ENCODE measurements around the gene C1orf35.

Gene C1orf35

GRCh38 chr1:228093050-228093906 is 9.8 kb downstream of the C1orf35 start:
- no peak for DNase-seq

- no peak for DNase-seq
Observed at GRCh38 chr1:228092342-228093049, 10.6 kb downstream of the C1orf35 start.

- no peak for DNase-seq
Observed at GRCh38 chr1:228091084-228091483, 12.0 kb downstream of the C1orf35 start.

- DNase-seq = no peak
Observed at GRCh38 chr1:228090613-228091081, 12.5 kb downstream of the C1orf35 start.

- DNase-seq = no peak
Observed at GRCh38 chr1:228089519-228090380, 13.4 kb downstream of the C1orf35 start.

- no peak for DNase-seq
Observed at GRCh38 chr1:228088586-228089498, 14.3 kb downstream of the C1orf35 start.

GRCh38 chr1:228087771-228088251 is 15.3 kb downstream of the C1orf35 start:
- no peak for DNase-seq

- DNase-seq = no peak
Observed at GRCh38 chr1:228085287-228085951, 17.7 kb downstream of the C1orf35 start.

- no peak for DNase-seq
Observed at GRCh38 chr1:228084797-228085196, 18.3 kb downstream of the C1orf35 start.

GRCh38 chr1:228084325-228084724 is 18.8 kb downstream of the C1orf35 start:
- no peak for DNase-seq

GRCh38 chr1:228083871-228084278 is 19.2 kb downstream of the C1orf35 start:
- DNase-seq = no peak

GRCh38 chr1:228082918-228083870 is 19.9 kb downstream of the C1orf35 start:
- no peak for DNase-seq

- DNase-seq = peak; percentile 54
Observed at GRCh38 chr1:228082214-228082917, 20.8 kb downstream of the C1orf35 start, which contains the start of gene ARF1. Gene ARF1 (plus strand): TSS chr1:228082708. CDS start chr1:228097115, 14,407 bp downstream.

GRCh38 chr1:228081578-228082213 is 21.4 kb downstream of the C1orf35 start:
- no peak for DNase-seq

GRCh38 chr1:228081144-228081543 is 22.0 kb downstream of the C1orf35 start:
- DNase-seq = no peak

GRCh38 chr1:228079601-228080263 is 23.4 kb downstream of the C1orf35 start:
- DNase-seq = no peak

GRCh38 chr1:228079013-228079412 is 24.1 kb downstream of the C1orf35 start:
- no peak for DNase-seq

Measured in NCI-H748 treated with DMSO at 0.1 percent for 48 hours (cell line).